Measurements from ENCODE around the gene C10orf143.

DNA sequence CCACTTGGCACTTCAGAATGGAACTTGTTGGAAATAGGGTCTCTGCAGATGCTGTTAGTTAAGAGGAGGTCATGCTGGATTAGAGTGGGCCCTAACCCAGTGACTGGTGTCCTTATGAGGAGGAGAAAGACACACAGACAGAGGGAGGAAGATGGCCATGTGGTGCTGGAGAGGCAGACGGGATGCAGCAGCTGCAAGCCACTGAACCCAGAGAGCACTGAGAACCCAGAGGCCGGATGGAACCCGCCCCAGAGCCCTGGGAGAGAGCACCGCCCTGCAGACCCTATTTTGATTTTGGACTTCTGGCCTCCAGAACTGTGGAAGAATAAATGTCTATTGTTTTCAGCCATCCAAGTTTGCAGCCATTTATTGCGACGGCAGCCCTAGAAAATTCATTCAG, 88.5 kb downstream of the C10orf143 start:
- TF ChIP-seq, protein P1, sequence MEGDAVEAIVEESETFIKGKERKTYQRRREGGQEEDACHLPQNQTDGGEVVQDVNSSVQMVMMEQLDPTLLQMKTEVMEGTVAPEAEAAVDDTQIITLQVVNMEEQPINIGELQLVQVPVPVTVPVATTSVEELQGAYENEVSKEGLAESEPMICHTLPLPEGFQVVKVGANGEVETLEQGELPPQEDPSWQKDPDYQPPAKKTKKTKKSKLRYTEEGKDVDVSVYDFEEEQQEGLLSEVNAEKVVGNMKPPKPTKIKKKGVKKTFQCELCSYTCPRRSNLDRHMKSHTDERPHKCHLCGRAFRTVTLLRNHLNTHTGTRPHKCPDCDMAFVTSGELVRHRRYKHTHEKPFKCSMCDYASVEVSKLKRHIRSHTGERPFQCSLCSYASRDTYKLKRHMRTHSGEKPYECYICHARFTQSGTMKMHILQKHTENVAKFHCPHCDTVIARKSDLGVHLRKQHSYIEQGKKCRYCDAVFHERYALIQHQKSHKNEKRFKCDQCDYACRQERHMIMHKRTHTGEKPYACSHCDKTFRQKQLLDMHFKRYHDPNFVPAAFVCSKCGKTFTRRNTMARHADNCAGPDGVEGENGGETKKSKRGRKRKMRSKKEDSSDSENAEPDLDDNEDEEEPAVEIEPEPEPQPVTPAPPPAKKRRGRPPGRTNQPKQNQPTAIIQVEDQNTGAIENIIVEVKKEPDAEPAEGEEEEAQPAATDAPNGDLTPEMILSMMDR (IDR thresholded peaks at IDR 0.05), result no peak
- no peak for TF ChIP-seq POLR2A (IDR thresholded peaks at IDR 0.05)

Data from uterus (tissue), 2 donors.